HEK293 (cell line): ENCODE results near the gene FAM163A.

Source experiments
- ZBTB8A ChIP-seq: fragments of 450-650 bp; formaldehyde crosslinking; IDR thresholded peaks from 2 replicates; pipeline ENCODE4 v1.5.1; 2016; ENCODE audit warnings: missing biosample characterization, missing genetic modification characterization
- TF ChIP-seq, protein P1 (sequence below): fragments of 450-650 bp; formaldehyde crosslinking; IDR thresholded peaks from 2 replicates; pipeline ENCODE4 v1.5.1; 2016; ENCODE audit warnings: missing biosample characterization, missing genetic modification characterization

DNA sequence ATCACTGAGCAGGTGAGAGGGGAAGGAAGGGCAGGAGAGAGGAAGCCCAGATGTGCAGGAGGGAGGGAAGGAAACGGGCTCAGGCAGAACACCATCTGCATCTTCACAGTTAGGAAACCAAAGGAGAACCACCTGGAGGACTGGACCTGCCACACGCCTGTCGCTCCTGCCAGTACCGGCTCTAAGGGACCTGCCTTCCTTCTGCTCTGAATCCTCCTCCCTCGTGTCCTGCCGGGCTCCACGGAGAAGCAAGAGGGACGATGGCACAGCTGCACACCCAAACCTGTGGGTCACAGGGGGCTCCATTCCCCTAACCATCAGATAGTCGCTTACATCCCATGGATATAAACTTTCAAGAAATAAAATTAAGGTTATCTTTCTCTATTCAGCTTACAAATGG lies 78.4 kb downstream of the FAM163A start:
- TF ChIP-seq, protein P1, sequence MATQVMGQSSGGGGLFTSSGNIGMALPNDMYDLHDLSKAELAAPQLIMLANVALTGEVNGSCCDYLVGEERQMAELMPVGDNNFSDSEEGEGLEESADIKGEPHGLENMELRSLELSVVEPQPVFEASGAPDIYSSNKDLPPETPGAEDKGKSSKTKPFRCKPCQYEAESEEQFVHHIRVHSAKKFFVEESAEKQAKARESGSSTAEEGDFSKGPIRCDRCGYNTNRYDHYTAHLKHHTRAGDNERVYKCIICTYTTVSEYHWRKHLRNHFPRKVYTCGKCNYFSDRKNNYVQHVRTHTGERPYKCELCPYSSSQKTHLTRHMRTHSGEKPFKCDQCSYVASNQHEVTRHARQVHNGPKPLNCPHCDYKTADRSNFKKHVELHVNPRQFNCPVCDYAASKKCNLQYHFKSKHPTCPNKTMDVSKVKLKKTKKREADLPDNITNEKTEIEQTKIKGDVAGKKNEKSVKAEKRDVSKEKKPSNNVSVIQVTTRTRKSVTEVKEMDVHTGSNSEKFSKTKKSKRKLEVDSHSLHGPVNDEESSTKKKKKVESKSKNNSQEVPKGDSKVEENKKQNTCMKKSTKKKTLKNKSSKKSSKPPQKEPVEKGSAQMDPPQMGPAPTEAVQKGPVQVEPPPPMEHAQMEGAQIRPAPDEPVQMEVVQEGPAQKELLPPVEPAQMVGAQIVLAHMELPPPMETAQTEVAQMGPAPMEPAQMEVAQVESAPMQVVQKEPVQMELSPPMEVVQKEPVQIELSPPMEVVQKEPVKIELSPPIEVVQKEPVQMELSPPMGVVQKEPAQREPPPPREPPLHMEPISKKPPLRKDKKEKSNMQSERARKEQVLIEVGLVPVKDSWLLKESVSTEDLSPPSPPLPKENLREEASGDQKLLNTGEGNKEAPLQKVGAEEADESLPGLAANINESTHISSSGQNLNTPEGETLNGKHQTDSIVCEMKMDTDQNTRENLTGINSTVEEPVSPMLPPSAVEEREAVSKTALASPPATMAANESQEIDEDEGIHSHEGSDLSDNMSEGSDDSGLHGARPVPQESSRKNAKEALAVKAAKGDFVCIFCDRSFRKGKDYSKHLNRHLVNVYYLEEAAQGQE (tag by site-specific recombination): no peak
- no peak for TF ChIP-seq ZBTB8A
